Activated naive CD4-positive, alpha-beta T cell treated with anti-CD3 and anti-CD28 coated beads for 36 hours (primary cell): ENCODE measurements around the gene PERP. TPM values are rescaled to one million over a fixed set of nuclear protein-coding genes. Genes with fewer than 3 reads are reported as not detected.
"Not testable (repeated sequence)": the region's sequence is repeated elsewhere in the genome, so short reads cannot be mapped to it uniquely, and the experiment has no call there.

Source experiments
- CTCF ChIA-PET: fragments of 350-600 bp; sonication (Branson Sonifier 250); formaldehyde crosslinking; loops from one replicate; lab custom pipeline; 2021; ENCODE audit warnings: antibody characterized with exemption; lab: Charles Lee
- DNase-seq: peaks from one replicate; pipeline ENCODE4 v3.0.0-alpha.2; 2020
- H3K27ac Mint-ChIP-seq: one replicate; pipeline ENCODE4 v1.8.0; 2021; ENCODE audit warnings: mild to moderate bottlenecking, mixed read lengths
- H3K27me3 Mint-ChIP-seq: one replicate; pipeline ENCODE4 v1.8.0; 2021; ENCODE audit warnings: low read depth, mixed read lengths
- H3K36me3 Mint-ChIP-seq: one replicate; pipeline ENCODE4 v1.8.0; 2021; ENCODE audit warnings: low read depth, mixed read lengths
- H3K4me1 Mint-ChIP-seq: one replicate; pipeline ENCODE4 v1.8.0; 2021; ENCODE audit warnings: low read depth, mixed read lengths
- H3K4me3 Mint-ChIP-seq: one replicate; pipeline ENCODE4 v1.8.0; 2021; ENCODE audit warnings: mild to moderate bottlenecking, moderate library complexity, mixed read lengths
- H3K9me3 Mint-ChIP-seq: one replicate; pipeline ENCODE4 v1.8.0; 2021; ENCODE audit warnings: mixed read lengths
- intact Hi-C: fragments of 100-400 bp; cut with micrococcal nuclease; formaldehyde crosslinking; loops from one replicate; pipeline ENCODE4 v1.15.1; 2023
- total RNA-seq, 2 experiments: library from RNA; stranded (reverse); gene quantifications; one replicate each; pipeline ENCODE4 v1.2.3, GENCODE V29; 2021

Gene PERP
- total RNA-seq, 2 experiments from 2014 or later: 4.3 to 4.4 TPM

- intact Hi-C loops: no loop called here
- no peaks in the 10 kb centered on the region for H3K9me3 Mint-ChIP-seq
- no peaks in the 10 kb centered on the region for H3K36me3 Mint-ChIP-seq
- CTCF ChIA-PET: no interaction called here
- H3K4me1 Mint-ChIP-seq: no peaks in the 10 kb centered on the region
- H3K27me3 Mint-ChIP-seq: peaks cover 12% of the 10 kb centered on the region
- DNase-seq: no peak
- H3K27ac Mint-ChIP-seq: no peak overlapping the region
- no peak overlapping the region for H3K4me3 Mint-ChIP-seq
Observed at GRCh38 chr6:138086573-138087196, 20.5 kb downstream of the PERP start.

- CTCF ChIA-PET: interaction anchor here (0.6 kb wide), 1 partner anchor 486 kb away, joined by 3 read pairs; no protein-coding TSS in a partner anchor
- no peaks in the 10 kb centered on the region for H3K4me1 Mint-ChIP-seq
Observed at GRCh38 chr6:138085839-138086222, 21.4 kb downstream of the PERP start.

GRCh38 chr6:138084904-138085838 lies 22.0 kb downstream of the PERP start:
- H3K4me1 Mint-ChIP-seq: no peaks in the 10 kb centered on the region
- H3K27me3 Mint-ChIP-seq: peaks cover 18% of the 10 kb centered on the region
- DNase-seq: no peak
- H3K4me3 Mint-ChIP-seq: no peak overlapping the region
- intact Hi-C loops: no loop called here
- H3K9me3 Mint-ChIP-seq: peaks cover 2% of the 10 kb centered on the region
- H3K36me3 Mint-ChIP-seq: no peaks in the 10 kb centered on the region
- CTCF ChIA-PET: interaction anchor here (0.6 to 1.1 kb wide), 2 partner anchors 30 to 486 kb away, joined by 3 to 4 read pairs; no protein-coding TSS in a partner anchor
- H3K27ac Mint-ChIP-seq: no peak overlapping the region

More at GRCh38 chr6:138085839-138086222, 21.4 kb downstream of the PERP start:
- intact Hi-C loops: no loop called here
- Mint-ChIP-seq H3K27me3 (peaks cover 15% of the 10 kb centered on the region), H3K27ac (no peak overlapping the region), H3K9me3 (no peaks in the 10 kb centered on the region), H3K36me3 (no peaks in the 10 kb centered on the region), H3K4me3 (no peak overlapping the region)
- DNase-seq: no peak

- no peaks in the 10 kb centered on the region for H3K36me3 Mint-ChIP-seq
- H3K9me3 Mint-ChIP-seq: peaks cover 2% of the 10 kb centered on the region
- no peak for DNase-seq
- intact Hi-C loops: no loop called here
- H3K27me3 Mint-ChIP-seq: peaks cover 25% of the 10 kb centered on the region
- CTCF ChIA-PET: interaction anchor here (1.9 to 2.1 kb wide), 2 partner anchors 75 to 81 kb away, joined by 6 to 8 read pairs; no protein-coding TSS in a partner anchor
- no peak overlapping the region for H3K27ac Mint-ChIP-seq
- no peaks in the 10 kb centered on the region for H3K4me1 Mint-ChIP-seq
- H3K4me3 Mint-ChIP-seq: no peak overlapping the region
Observed at GRCh38 chr6:138082232-138082631, 25.0 kb downstream of the PERP start.

GRCh38 chr6:138079556-138079955 lies 27.7 kb downstream of the PERP start:
- H3K4me1 Mint-ChIP-seq, intact Hi-C loops, H3K9me3 Mint-ChIP-seq, H3K4me3 Mint-ChIP-seq, H3K27ac Mint-ChIP-seq, H3K36me3 Mint-ChIP-seq, DNase-seq: not testable (repeated sequence)
- peaks cover 34% of the 10 kb centered on the region for H3K27me3 Mint-ChIP-seq
- CTCF ChIA-PET: interaction anchor here (2.1 kb wide), 1 partner anchor 79 kb away, joined by 5 read pairs; no protein-coding TSS in a partner anchor

- intact Hi-C loops: no loop called here
- Mint-ChIP-seq H3K9me3 (peaks cover 10% of the 10 kb centered on the region), H3K36me3 (peaks cover 4% of the 10 kb centered on the region), H3K27ac (no peak overlapping the region), H3K27me3 (peaks cover 34% of the 10 kb centered on the region), H3K4me3 (no peak overlapping the region), H3K4me1 (no peaks in the 10 kb centered on the region)
- CTCF ChIA-PET: interaction anchor here (2.1 kb wide), 1 partner anchor 78 kb away, joined by 5 read pairs; no protein-coding TSS in a partner anchor
- DNase-seq: no peak
Observed at GRCh38 chr6:138078491-138078890, 28.7 kb downstream of the PERP start.

GRCh38 chr6:138073264-138073663 lies 34.0 kb downstream of the PERP start:
- Mint-ChIP-seq H3K27ac (no peak overlapping the region), H3K27me3 (peaks cover 16% of the 10 kb centered on the region), H3K4me1 (no peaks in the 10 kb centered on the region), H3K4me3 (no peak overlapping the region), H3K9me3 (peaks cover 9% of the 10 kb centered on the region), H3K36me3 (peaks cover 4% of the 10 kb centered on the region)
- intact Hi-C loops: no loop called here
- CTCF ChIA-PET: no interaction called here
- DNase-seq: no peak

- no peaks in the 10 kb centered on the region for H3K36me3 Mint-ChIP-seq
- CTCF ChIA-PET: no interaction called here
- H3K4me1 Mint-ChIP-seq: no peaks in the 10 kb centered on the region
- intact Hi-C loops: no loop called here
- H3K27ac Mint-ChIP-seq: no peak overlapping the region
- no peaks in the 10 kb centered on the region for H3K9me3 Mint-ChIP-seq
- H3K27me3 Mint-ChIP-seq: peaks cover 7% of the 10 kb centered on the region
- no peak for DNase-seq
- no peak overlapping the region for H3K4me3 Mint-ChIP-seq
Observed at GRCh38 chr6:138063726-138064125, 43.5 kb downstream of the PERP start.

- CTCF ChIA-PET: no interaction called here
- H3K4me3 Mint-ChIP-seq: no peak overlapping the region
- no peak for DNase-seq
- H3K27me3 Mint-ChIP-seq: peaks cover 27% of the 10 kb centered on the region
- H3K27ac Mint-ChIP-seq: no peak overlapping the region
- H3K9me3 Mint-ChIP-seq: peaks cover 9% of the 10 kb centered on the region
- no peaks in the 10 kb centered on the region for H3K36me3 Mint-ChIP-seq
- H3K4me1 Mint-ChIP-seq: no peaks in the 10 kb centered on the region
- intact Hi-C loops: no loop called here
Observed at GRCh38 chr6:138054982-138055381, 52.2 kb downstream of the PERP start.

- Mint-ChIP-seq H3K4me1 (no peaks in the 10 kb centered on the region), H3K9me3 (peaks cover 9% of the 10 kb centered on the region), H3K27ac (no peak overlapping the region), H3K36me3 (no peaks in the 10 kb centered on the region), H3K27me3 (peaks cover 21% of the 10 kb centered on the region), H3K4me3 (no peak overlapping the region)
- CTCF ChIA-PET: interaction anchor here (0.6 kb wide), 1 partner anchor 67 kb away, joined by 3 read pairs; no protein-coding TSS in a partner anchor
- DNase-seq: no peak
- intact Hi-C loops: no loop called here
Observed at GRCh38 chr6:138052783-138053182, 54.4 kb downstream of the PERP start.

GRCh38 chr6:138044972-138045371 lies 62.2 kb downstream of the PERP start:
- H3K4me1 Mint-ChIP-seq: no peaks in the 10 kb centered on the region
- H3K9me3 Mint-ChIP-seq: no peaks in the 10 kb centered on the region
- H3K4me3 Mint-ChIP-seq: no peak overlapping the region
- CTCF ChIA-PET: no interaction called here
- no peaks in the 10 kb centered on the region for H3K36me3 Mint-ChIP-seq
- H3K27me3 Mint-ChIP-seq: no peaks in the 10 kb centered on the region
- H3K27ac Mint-ChIP-seq: no peak overlapping the region
- DNase-seq: no peak
- intact Hi-C loops: no loop called here

- intact Hi-C loops: no loop called here
- Mint-ChIP-seq H3K27ac (no peak overlapping the region), H3K4me1 (no peaks in the 10 kb centered on the region), H3K36me3 (no peaks in the 10 kb centered on the region), H3K27me3 (no peaks in the 10 kb centered on the region), H3K9me3 (no peaks in the 10 kb centered on the region), H3K4me3 (no peak overlapping the region)
- CTCF ChIA-PET: interaction anchor here (0.6 to 0.7 kb wide), 2 partner anchors 40 to 117 kb away, joined by 3 read pairs; no protein-coding TSS in a partner anchor
- no peak for DNase-seq
Observed at GRCh38 chr6:138044458-138044857, 62.8 kb downstream of the PERP start.
